HG02938 (cell line): ENCODE results near the gene SLC35E4.
"Not testable (repeated sequence)": the region's sequence is repeated elsewhere in the genome, so short reads cannot be mapped to it uniquely, and the experiment has no call there.

Source experiments
- ATAC-seq: cut with Tn5 transposase; IDR thresholded peaks from one replicate; pipeline ENCODE4 v1.9.1; 2021; ENCODE audit warnings: mild to moderate bottlenecking, moderate library complexity; ENCODE audit not compliant: unreplicated experiment

The SLC35E4 gene

GRCh38 chr22:30611197-30611596, 24.4 kb upstream of the SLC35E4 start:
- ATAC-seq, result no peak

GRCh38 chr22:30612789-30613188, 22.8 kb upstream of the SLC35E4 start:
- ATAC-seq, result no peak

GRCh38 chr22:30614268-30614667, 21.3 kb upstream of the SLC35E4 start:
- ATAC-seq, result no peak

GRCh38 chr22:30614879-30615278, 20.7 kb upstream of the SLC35E4 start:
- ATAC-seq, result no peak

- no peak for ATAC-seq
Measured at GRCh38 chr22:30615543-30615954, 20.0 kb upstream of the SLC35E4 start.

- no peak for ATAC-seq
Measured at GRCh38 chr22:30617819-30618218, 17.8 kb upstream of the SLC35E4 start.

GRCh38 chr22:30619909-30620308, 15.7 kb upstream of the SLC35E4 start:
- not testable (repeated sequence) for ATAC-seq

- ATAC-seq, result no peak
Measured at GRCh38 chr22:30626413-30626812, 9.2 kb upstream of the SLC35E4 start.

GRCh38 chr22:30627471-30627870, 8.1 kb upstream of the SLC35E4 start:
- no peak for ATAC-seq

- no peak for ATAC-seq
Measured at GRCh38 chr22:30628491-30628890, 7.1 kb upstream of the SLC35E4 start.

- ATAC-seq, result not testable (repeated sequence)
Measured at GRCh38 chr22:30631469-30631868, 4.1 kb upstream of the SLC35E4 start.

- ATAC-seq, result peak; percentile 51
Measured at GRCh38 chr22:30634471-30635233, 929 bp upstream of the SLC35E4 start.

- ATAC-seq, result no peak
Measured at GRCh38 chr22:30636226-30637077, 871 bp downstream of the SLC35E4 start.

GRCh38 chr22:30637701-30638114, 2.1 kb downstream of the SLC35E4 start:
- no peak for ATAC-seq

GRCh38 chr22:30640361-30640760, 4.8 kb downstream of the SLC35E4 start:
- ATAC-seq, result no peak

- ATAC-seq, result no peak
Measured at GRCh38 chr22:30640839-30641430, 5.4 kb downstream of the SLC35E4 start.

GRCh38 chr22:30643055-30643875, 7.7 kb downstream of the SLC35E4 start:
- no peak for ATAC-seq

- ATAC-seq, result no peak
Measured at GRCh38 chr22:30646518-30647160, 11.1 kb downstream of the SLC35E4 start.

GRCh38 chr22:30647536-30647935, 12.0 kb downstream of the SLC35E4 start:
- no peak for ATAC-seq

GRCh38 chr22:30648825-30649224, 13.2 kb downstream of the SLC35E4 start:
- ATAC-seq, result no peak
